NCI-H1105 (cell line): ENCODE data around the gene ITM2B.
"Not testable (repeated sequence)": the region's sequence is repeated elsewhere in the genome, so short reads cannot be mapped to it uniquely, and the experiment has no call there.

Source experiments
- DNase-seq: peaks from one replicate; lab custom pipeline; 2025; lab: John Stamatoyannopoulos, UW

ITM2B gene

GRCh38 chr13:48224701-48225100 is 8.3 kb upstream of the ITM2B start:
- DNase-seq: no peak

DNA sequence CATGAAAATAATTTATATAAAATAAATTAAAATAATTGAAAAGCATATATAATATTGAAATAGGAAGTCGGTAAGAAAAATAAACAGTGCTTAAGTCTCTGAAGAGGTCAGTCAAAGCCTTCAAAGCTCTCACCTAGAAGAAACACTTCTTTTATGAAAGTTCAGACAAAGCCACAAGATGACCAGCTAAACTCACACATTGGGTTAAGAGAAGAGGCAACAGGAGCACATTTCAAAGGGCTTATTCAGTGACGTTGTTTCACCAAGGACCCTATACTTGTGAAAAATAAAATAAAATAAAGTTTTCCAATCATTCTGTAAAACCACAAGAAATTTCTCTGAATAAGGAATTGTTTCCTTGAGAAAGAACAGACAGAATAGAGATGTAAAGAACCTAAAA is 2.5 kb upstream of the ITM2B start:
- no peak for DNase-seq

- no peak for DNase-seq
Measured at GRCh38 chr13:48231080-48231479, 1.9 kb upstream of the ITM2B start.

- no peak for DNase-seq
Measured at GRCh38 chr13:48231933-48232332, 1.1 kb upstream of the ITM2B start.

GRCh38 chr13:48232420-48233045 is 473 bp upstream of the ITM2B start:
- no peak for DNase-seq

- no peak for DNase-seq
Measured at GRCh38 chr13:48233889-48234488, 983 bp downstream of the ITM2B start.

- DNase-seq: no peak
Measured at GRCh38 chr13:48234566-48235340, 1.7 kb downstream of the ITM2B start.

GRCh38 chr13:48235341-48236135 is 2.5 kb downstream of the ITM2B start:
- DNase-seq: no peak

- DNase-seq: no peak
Measured at GRCh38 chr13:48236528-48237353, 3.7 kb downstream of the ITM2B start.

DNA sequence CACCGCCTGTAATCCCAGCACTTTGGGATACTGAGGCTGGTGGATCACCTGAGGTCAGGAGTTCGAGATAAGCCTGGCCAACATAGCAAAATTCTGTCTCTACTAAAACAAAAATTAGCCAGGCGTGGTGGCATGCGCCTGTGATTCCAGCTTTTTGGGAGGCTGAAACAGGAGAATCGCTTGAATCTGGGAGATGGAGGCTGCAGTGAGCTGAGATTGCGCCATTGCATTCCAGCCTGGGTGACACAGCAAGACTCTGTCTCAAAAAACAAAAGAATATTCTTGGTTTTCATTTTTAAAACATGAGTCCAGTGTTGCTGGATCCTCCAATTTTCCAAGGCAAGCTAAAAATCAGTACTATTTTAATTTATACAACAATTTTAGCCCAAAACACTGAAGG is 6.4 kb downstream of the ITM2B start:
- DNase-seq: not testable (repeated sequence)

- DNase-seq: no peak
Measured at GRCh38 chr13:48241651-48242050, 8.6 kb downstream of the ITM2B start.

GRCh38 chr13:48242677-48243076 is 9.7 kb downstream of the ITM2B start:
- no peak for DNase-seq

DNA sequence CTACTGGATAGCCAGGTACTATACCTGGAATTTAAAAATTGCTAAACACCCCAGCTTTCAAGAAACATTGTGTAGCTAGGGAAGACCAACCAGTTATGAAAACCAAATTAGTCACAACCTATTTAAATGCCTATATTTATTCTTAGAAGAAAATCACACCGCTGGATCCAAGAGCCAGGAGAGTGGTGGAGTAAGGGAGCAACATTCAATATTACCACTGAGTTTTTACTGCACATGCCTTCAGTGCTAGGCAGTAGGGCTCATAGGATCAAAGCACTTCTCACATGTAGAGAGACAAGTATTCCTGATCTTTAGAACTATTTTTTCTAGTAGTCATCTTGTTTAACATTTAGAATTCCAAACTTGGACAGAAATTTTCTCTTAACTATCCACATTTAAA is 11.2 kb downstream of the ITM2B start:
- DNase-seq: no peak

DNA sequence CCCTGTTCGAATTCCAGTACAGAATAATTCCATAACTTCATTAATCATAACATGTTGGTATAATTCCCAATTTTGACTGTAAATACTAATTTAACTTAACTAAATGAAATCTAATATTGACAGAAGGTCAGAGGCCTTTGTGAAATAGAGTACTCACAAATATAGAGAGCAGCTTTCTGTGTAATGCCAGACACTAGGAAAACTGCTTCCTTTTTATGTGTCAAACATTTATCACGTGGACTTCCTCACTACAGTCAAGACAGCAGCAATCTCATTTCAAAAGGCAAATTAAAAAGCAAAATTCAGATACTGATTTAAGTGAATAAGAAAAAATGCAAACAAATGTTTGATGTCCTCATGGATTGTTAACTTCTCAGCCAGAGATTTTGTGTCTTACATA is 13.1 kb downstream of the ITM2B start:
- no peak for DNase-seq

GRCh38 chr13:48249018-48249417 is 16.0 kb downstream of the ITM2B start:
- no peak for DNase-seq

DNA sequence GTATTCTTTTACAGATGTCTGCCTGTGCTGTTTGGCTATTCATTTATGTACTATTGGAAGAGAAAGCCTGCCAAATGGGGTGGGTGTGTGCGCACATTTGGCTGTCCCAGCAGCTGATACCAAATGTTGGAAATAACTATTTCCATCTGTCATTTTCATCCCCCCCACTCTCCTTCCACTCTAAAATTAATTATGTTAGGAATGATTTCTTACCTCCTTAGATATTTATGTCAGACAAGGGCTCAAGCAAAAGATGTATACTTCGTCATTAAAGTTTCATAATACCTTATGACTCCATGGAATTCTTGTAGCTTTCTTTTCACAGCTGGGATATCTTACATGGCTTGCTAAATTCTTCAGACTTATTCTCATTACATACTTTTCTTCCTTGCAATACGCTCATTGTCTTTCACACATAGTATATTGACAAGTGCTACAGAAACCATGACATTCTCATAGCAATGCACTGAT is 18.6 kb downstream of the ITM2B start:
- DNase-seq: no peak

DNA sequence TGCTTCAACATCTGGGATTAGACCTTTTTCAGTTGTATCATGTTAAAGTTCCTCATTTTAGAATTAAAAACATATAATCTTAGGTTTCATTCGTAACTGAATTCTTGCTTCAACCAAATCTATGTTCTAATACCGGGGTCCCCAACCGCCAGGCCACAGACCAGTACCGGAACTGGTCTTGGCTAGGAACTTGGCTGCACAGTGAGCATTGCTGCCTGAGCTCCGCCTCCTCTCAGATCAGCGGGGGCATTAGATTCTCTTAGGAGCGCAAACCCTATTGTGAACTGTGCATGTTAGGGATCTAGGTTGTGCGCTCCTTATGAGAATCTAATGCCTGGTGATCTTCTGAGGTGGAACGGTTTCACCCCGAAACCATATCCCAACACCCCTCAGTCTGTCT is 19.2 kb downstream of the ITM2B start:
- no peak for DNase-seq

DNA sequence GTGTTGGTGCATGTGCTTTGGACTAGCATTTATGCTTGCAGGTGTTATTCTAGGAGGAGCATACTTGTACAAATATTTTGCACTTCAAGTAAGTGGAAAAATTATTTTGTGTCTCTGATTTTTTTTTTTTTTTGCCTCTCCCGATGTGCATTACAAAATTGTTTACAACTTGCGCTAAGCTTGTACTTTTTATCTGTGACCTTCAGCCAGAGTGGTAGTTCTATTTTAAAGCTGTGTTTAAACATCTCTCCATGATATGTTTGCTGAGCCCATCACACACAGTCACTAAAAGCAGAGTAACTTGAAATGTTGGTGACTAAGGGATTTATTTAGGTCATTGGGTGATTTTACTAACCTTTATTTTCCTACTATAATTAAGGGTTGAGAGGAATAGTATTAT is 20.8 kb downstream of the ITM2B start:
- no peak for DNase-seq

- no peak for DNase-seq
Measured at GRCh38 chr13:48255090-48255489, 22.1 kb downstream of the ITM2B start.

GRCh38 chr13:48255954-48256353 is 22.9 kb downstream of the ITM2B start:
- no peak for DNase-seq

DNA sequence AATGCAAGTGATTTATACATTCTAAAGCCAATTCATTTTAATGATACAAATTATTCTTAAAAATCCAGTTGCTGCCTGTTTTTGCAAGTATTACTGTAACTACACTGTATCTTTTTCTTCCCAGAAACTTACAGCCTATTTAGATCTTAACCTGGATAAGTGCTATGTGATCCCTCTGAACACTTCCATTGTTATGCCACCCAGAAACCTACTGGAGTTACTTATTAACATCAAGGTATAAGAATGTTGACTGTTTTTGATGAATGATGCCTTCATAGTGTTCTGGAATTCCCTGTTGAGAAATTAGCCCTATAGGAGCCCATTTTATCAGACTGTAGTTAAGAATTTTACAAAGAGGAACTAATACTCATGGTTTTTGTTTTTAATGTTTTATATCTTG is 25.0 kb downstream of the ITM2B start:
- DNase-seq: no peak

GRCh38 chr13:48258430-48258829 is 25.4 kb downstream of the ITM2B start:
- no peak for DNase-seq
